AG09309 (cell line): ENCODE data around the gene CD79B.
A peak's percentile ranks its signal among the peaks of the same experiment; 100 is the strongest.
"Not testable (repeated sequence)": the region's sequence is repeated elsewhere in the genome, so short reads cannot be mapped to it uniquely, and the experiment has no call there.

Experiments
- DNase-seq: peaks from one replicate; pipeline ENCODE4 v3.0.0-alpha.2; 2010; ENCODE audit warnings: low read depth
- H3K4me3 ChIP-seq: 2 replicates; pipeline ENCODE4 v1.5.1; 2011; ENCODE audit warnings: mild to moderate bottlenecking, low read depth, low read length, moderate library complexity; ENCODE audit not compliant: control insufficient read depth
- TF ChIP-seq, protein P1 (sequence below): IDR thresholded peaks from 2 replicates; pipeline ENCODE4 v1.5.1; 2011; ENCODE audit warnings: mild to moderate bottlenecking, low read depth, low read length, inconsistent platforms; ENCODE audit not compliant: insufficient read depth, control insufficient read depth; ENCODE audit errors: missing control alignments

CD79B gene

DNA sequence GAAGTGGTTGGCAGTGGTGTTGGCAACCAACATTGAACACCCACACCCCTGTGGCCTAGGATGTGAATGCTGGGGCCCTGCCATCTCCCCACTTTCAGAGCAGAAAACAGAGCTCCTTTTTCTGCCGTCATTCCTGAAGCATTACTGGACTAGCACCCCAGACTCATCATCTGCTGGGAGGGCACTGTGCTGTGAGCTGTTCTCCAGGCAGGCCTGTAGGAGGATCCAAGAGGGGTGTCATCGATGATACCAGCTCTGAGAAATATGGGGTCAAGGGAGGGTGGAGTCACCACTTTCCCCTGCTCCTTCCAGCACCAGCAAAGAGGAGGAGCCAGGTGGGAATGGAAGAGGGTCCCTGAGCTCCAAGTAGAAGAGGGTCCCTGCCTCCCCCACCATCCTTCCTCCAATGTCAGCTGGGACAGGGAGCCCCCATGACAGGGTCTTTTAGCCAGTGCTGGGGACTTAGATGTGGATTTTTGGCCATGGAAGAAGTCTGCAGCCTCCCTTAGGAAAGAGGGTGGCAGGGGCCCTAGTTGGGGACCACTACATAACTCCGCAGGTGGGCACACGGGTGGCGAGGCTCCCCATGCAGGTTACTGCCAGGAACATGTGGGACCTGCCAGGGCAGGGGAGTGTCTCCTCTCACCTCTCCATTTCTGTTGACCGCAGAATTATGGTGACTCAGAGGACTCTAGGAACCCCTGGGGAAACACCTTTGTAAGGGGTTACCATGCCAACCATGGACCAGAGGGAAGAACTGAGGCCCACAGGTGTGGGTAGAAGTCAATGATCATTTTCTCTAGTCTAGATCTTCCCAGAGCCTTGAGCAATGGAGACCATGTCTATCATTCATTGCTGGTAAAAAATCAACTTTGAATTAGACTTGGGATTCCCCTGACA lies 33.0 kb downstream of the CD79B start:
- DNase-seq, H3K4me3 ChIP-seq: not testable (repeated sequence)
- TF ChIP-seq, protein P1, sequence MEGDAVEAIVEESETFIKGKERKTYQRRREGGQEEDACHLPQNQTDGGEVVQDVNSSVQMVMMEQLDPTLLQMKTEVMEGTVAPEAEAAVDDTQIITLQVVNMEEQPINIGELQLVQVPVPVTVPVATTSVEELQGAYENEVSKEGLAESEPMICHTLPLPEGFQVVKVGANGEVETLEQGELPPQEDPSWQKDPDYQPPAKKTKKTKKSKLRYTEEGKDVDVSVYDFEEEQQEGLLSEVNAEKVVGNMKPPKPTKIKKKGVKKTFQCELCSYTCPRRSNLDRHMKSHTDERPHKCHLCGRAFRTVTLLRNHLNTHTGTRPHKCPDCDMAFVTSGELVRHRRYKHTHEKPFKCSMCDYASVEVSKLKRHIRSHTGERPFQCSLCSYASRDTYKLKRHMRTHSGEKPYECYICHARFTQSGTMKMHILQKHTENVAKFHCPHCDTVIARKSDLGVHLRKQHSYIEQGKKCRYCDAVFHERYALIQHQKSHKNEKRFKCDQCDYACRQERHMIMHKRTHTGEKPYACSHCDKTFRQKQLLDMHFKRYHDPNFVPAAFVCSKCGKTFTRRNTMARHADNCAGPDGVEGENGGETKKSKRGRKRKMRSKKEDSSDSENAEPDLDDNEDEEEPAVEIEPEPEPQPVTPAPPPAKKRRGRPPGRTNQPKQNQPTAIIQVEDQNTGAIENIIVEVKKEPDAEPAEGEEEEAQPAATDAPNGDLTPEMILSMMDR, result peak; percentile 3

DNA sequence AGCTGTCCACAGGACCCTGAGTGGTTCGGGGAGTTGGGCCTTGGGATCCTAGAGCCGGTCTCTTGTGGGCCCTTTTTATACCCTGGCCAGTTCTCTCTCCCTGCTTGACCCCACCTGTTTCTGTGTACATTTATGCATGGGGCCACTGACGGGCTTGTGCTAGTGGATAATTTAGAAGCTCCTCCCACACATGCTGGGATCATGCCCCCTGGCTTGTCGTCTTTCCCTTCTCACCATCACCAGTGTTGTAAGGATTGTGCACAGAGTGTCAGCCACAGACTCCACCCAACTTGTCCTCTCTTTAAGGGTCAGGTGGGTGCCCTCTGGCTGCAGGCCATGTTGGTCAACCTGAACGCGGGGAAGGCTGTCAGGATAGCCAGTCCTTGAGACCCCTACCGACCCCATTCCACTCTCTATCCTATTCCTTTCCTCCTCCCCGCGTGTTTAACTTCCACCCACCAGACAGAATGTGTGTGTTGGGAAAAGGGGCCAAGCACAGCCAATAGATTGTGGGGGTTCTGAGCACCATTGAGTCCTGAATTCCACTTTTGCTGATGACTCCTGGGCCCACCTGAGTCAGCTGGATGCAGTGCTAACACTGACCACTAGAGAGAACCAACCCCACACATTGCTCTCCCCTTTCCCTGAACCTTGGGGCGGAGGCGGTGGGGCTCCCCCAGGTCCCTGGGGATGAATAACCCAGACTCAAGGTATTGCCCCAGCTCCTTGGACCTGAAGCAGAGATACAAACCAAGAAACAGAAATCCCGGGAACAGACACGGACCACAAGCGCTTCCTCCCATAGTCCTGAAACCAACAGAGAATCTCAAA lies 35.4 kb downstream of the CD79B start, which contains the start of gene CSH1:
Gene CSH1, minus strand, starts transcription at position 51 of the 831 bp plus-strand sequence. CDS start 63 bp downstream, outside the sequence.
- H3K4me3 ChIP-seq, DNase-seq: not testable (repeated sequence)

DNA sequence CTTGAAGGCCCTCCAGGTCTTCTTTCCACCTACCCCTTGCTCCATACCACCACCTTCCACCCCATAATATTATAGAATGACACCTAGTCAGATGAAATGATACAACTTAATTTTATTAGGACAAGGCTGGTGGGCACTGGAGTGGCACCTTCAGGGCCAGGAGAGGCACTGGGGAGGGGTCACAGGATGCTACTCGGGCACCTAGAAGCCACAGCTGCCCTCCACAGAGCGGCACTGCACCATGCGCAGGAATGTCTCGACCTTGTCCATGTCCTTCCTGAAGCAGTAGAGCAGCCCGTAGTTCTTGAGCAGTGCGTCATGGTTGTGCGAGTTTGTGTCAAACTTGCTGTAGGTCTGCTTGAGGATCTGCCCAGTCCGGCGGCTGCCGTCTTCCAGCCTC lies 37.3 kb downstream of the CD79B start:
- H3K4me3 ChIP-seq, DNase-seq: not testable (repeated sequence)

DNA sequence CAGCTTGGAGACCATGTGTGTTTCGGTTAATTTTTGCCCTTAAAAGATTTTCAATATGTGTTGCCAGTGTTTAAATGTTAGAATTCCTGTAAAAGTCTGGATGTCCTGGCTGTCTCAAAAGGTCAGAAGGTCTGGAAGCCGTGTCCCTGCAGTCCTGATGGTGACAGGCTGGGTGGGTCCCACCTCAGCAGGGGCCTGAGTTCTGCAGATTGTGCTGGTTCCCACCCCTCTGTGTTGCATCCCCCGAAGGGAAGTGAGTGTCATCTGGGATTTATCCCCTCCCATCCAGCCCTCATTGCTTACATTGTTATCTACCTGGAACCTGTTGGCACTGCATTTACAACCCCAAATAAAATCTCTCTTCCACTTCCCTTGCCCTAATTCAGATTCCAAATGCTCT lies 38.1 kb downstream of the CD79B start:
- H3K4me3 ChIP-seq, DNase-seq: not testable (repeated sequence)

DNA sequence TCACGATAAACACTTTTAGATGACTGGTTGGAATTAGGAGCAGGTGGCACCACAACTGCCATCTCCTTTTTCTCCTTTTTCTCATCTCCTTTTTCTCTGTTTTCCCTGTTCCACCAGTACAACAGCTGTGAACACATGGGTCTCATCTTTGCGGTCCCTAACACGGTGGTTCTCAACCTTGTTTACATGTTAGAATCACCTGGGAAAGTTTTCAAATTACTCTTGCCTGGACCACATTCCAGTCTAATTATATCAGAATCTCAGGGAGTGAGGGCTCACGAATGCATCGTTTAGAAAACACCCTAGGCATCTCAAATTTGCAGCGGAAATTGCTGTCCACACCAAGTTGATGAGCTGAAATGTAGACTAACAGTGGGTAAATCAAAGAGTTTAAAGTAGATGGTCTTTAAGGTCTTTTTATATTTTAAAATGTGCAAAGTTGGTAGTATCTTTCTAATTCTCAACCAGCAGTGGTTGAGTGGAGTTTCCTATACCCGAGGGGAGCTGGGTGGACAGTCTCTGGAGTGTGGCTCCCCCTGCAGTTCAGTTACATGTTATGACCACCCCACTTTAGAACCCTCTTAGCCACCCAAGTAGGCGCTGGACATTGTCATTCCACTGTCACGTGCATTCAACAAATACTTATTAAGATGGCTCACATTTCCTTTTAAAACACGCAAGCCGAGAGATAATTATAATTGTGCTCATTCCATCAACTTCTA lies 39.7 kb downstream of the CD79B start:
- H3K4me3 ChIP-seq, DNase-seq: not testable (repeated sequence)
- TF ChIP-seq, protein P1, result peak; percentile 32

DNA sequence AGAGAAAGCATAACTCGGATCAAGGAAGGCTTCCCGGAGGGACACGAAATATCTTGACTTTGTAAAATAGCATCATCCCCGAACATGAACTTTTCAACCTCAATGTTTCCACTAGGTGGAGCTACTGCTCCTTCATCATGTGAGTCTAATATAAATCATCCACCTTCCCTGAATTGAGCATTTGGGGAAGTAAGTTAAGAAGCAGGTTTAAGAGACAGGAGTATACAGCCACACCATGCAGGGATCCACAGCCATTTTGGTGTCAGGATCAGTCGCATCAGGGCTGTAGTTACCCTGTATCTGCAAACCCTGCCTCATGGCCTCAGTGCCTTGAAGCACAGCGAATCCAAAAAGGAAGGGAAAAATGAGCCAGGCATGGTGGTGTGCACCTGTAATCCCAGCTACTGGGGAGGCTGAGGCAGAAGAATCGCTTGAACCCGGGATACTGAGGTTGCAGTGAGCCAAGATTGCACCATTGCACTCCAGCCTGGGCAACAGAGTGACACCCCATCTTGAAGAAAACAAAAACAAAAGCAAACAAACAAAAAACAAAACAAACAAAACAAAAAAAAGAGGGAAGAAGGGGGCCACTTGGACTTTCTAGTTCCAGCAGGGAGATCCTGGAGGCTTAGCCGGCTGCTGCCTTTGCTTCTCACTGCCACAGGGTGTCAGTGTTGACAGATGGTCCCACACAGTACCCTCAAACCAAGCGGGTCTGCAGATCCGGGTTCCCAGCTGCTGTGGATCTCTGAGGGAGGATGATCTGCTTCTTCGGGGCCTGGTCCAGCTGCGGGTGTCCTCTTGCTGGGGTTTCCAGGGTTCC lies 42.9 kb downstream of the CD79B start:
- TF ChIP-seq, protein P1, result peak; percentile 50
- H3K4me3 ChIP-seq, DNase-seq: not testable (repeated sequence)

DNA sequence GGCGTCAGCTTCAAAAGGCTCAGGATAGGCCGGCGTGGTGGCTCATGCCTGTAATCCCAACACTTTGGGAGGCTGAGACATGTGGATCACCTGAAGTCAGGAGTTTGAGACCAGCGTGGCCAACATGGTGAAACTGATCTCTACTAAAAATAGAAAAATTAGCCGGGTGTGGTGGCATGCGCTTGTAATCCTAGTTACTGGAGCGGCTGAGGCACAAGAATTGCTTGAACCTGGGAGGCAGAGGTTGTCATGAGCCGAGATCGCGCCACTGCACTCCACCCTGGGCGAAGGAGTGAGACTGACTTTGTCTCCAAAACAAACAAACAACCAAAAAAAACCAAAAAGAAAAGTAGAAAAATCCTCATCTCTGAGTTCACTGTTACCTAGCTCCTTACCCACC lies 47.0 kb downstream of the CD79B start:
- DNase-seq, H3K4me3 ChIP-seq: not testable (repeated sequence)

DNA sequence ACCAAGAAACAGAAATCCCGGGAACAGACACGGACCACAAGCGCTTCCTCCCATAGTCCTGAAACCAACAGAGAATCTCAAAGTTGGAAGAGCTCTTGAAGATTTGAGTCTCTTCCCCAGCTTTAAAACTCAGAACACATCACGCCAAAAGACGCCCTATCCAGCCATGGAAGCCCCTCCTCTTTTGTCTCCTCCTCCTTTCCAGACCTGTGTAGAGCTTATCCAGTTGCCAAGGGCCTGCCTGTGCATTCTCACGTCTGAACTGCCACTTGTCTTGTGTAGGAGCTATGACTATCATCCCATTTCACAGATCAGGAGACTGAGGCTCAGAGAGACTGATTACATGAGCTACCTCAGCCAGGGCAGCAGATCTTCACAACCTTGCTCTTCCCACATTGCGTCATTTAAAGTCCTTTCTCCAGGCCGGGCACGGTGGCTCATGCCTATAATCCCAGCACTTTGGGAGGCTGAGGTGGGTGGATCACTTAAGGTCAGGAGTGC lies 49.5 kb downstream of the CD79B start:
- H3K4me3 ChIP-seq, DNase-seq: not testable (repeated sequence)
